AG04450 (cell line): ENCODE data around the gene ANTKMT. TPM values are rescaled to one million over a fixed set of nuclear protein-coding genes. Genes with fewer than 3 reads are reported as not detected.

Experiments
- CTCF ChIA-PET: fragments of 300-600, 350-600 bp; formaldehyde crosslinking; extraction: SDS; loops from one replicate; lab custom pipeline; 2022; ENCODE audit warnings: antibody characterized with exemption, inconsistent platforms; lab: Charles Lee
- POLR2A ChIA-PET: fragments of 350-600 bp; formaldehyde crosslinking; extraction: SDS; loops from one replicate; lab custom pipeline; 2021; ENCODE audit warnings: antibody characterized with exemption, inconsistent platforms; lab: Yijun Ruan, JAX
- DNase-seq: peaks from one replicate; pipeline ENCODE4 v3.0.0-alpha.2; 2011; ENCODE audit warnings: low read depth, low spot score
- H3K27ac ChIP-seq: one replicate; pipeline ENCODE4 v1.5.1; 2012; ENCODE audit warnings: low read depth, low read length, control low read depth
- H3K27me3 ChIP-seq: one replicate; pipeline ENCODE4 v1.6.0; 2012; ENCODE audit warnings: low read length; ENCODE audit not compliant: control insufficient read depth, insufficient read depth
- H3K4me3 ChIP-seq: 2 replicates; pipeline ENCODE4 v1.5.1; 2011; ENCODE audit warnings: mild to moderate bottlenecking, low read depth, low read length, control low read depth
- H3K9me3 ChIP-seq: 2 replicates; pipeline ENCODE4 v1.5.1; 2012; ENCODE audit warnings: low read length; ENCODE audit not compliant: control insufficient read depth, insufficient read depth
- CTCF ChIP-seq: IDR thresholded peaks from 2 replicates; pipeline ENCODE4 v1.5.1; 2011; ENCODE audit warnings: low read depth, low read length, control low read depth, inconsistent platforms
- polyA plus RNA-seq: library from polyadenylated mRNA; depleted of rRNA; stranded (reverse); fragments of >200 nt; gene quantifications from 2 replicates; pipeline ENCODE4 v1.2.3, GENCODE V29; 2011

ANTKMT gene
- polyA plus RNA-seq, 1 experiment: 5.3 TPM

- Histone ChIP-seq H3K9me3 (no peaks in the 10 kb centered on the region; the same call in 1 of the 2 replicates), H3K27ac (no peak overlapping the region), H3K4me3 (no peak overlapping the region), H3K27me3 (no peaks in the 10 kb centered on the region)
- ChIA-PET POLR2A (interaction anchor here (0.9 kb wide), 1 partner anchor 34 kb away, joined by 5 read pairs; no protein-coding TSS in a partner anchor), CTCF (interaction anchor here (0.6 to 1.4 kb wide), 3 partner anchors 8 to 489 kb away, joined by 3 to 5 read pairs (median 5); no protein-coding TSS in a partner anchor)
- no peak for DNase-seq
- no peak for TF ChIP-seq CTCF
These were observed 3.5 kb downstream of the ANTKMT start for GRCh38 chr16:724188-725040.

GRCh38 chr16:725041-725376, 4.1 kb downstream of the ANTKMT start:
- ChIA-PET CTCF (interaction anchor here (1.4 kb wide), 1 partner anchor 9 kb away, joined by 5 read pairs; no protein-coding TSS in a partner anchor), POLR2A (interaction anchor here (0.9 kb wide), 1 partner anchor 34 kb away, joined by 5 read pairs; no protein-coding TSS in a partner anchor)
- Histone ChIP-seq H3K4me3 (no peak overlapping the region), H3K9me3 (no peaks in the 10 kb centered on the region; the same call in 1 of the 2 replicates), H3K27me3 (no peaks in the 10 kb centered on the region), H3K27ac (no peak overlapping the region)
- no peak for DNase-seq
- TF ChIP-seq CTCF: no peak

- Histone ChIP-seq H3K27me3 (no peaks in the 10 kb centered on the region), H3K27ac (no peak overlapping the region), H3K9me3 (no peaks in the 10 kb centered on the region; the same call in 1 of the 2 replicates), H3K4me3 (no peak overlapping the region)
- DNase-seq: no peak
- CTCF ChIA-PET: interaction anchor here (1.4 kb wide), 1 partner anchor 9 kb away, joined by 5 read pairs; no protein-coding TSS in a partner anchor
- no peak for TF ChIP-seq CTCF
- POLR2A ChIA-PET: interaction anchor here (1.4 kb wide), 1 partner anchor 13 kb away, joined by 6 read pairs; no protein-coding TSS in a partner anchor
These were observed 4.7 kb downstream of the ANTKMT start for GRCh38 chr16:725463-726187.

GRCh38 chr16:726188-726437, 5.2 kb downstream of the ANTKMT start:
- Histone ChIP-seq H3K4me3 (no peak overlapping the region), H3K27me3 (no peaks in the 10 kb centered on the region), H3K9me3 (no peaks in the 10 kb centered on the region; the same call in 1 of the 2 replicates), H3K27ac (no peak overlapping the region)
- no peak for DNase-seq
- CTCF ChIA-PET: interaction anchor here (1.4 kb wide), 1 partner anchor 10 kb away, joined by 5 read pairs; no protein-coding TSS in a partner anchor
- TF ChIP-seq CTCF: no peak
- POLR2A ChIA-PET: interaction anchor here (1.4 kb wide), 1 partner anchor 14 kb away, joined by 6 read pairs; no protein-coding TSS in a partner anchor
